T-helper 2 cell treated with Interferon-gamma antibody and Interleukin-4, amounts not matched to agents 5 μg/mL and 100 μg/mL, for 36 hours (primary cell): ENCODE data around the gene MX1.

Experiments
- DNase-seq: peaks from one replicate; pipeline ENCODE4 v3.0.0; 2021; ENCODE audit warnings: low spot score
- H3K27ac Mint-ChIP-seq: one replicate; pipeline ENCODE4 v1.8.0; 2021; ENCODE audit warnings: mild to moderate bottlenecking, mixed read lengths
- H3K27me3 Mint-ChIP-seq: one replicate; pipeline ENCODE4 v1.8.0; 2021; ENCODE audit warnings: low read depth, mixed read lengths
- H3K36me3 Mint-ChIP-seq: one replicate; pipeline ENCODE4 v1.8.0; 2021; ENCODE audit warnings: low read depth, mixed read lengths
- H3K4me1 Mint-ChIP-seq: one replicate; pipeline ENCODE4 v1.8.0; 2021; ENCODE audit warnings: low read depth, mixed read lengths
- H3K4me3 Mint-ChIP-seq: one replicate; pipeline ENCODE4 v1.8.0; 2022; ENCODE audit warnings: mild to moderate bottlenecking, moderate library complexity, mixed read lengths
- H3K9me3 Mint-ChIP-seq: one replicate; pipeline ENCODE4 v1.8.0; 2021; ENCODE audit warnings: mixed read lengths

MX1 gene

GRCh38 chr21:41431788-41432548 lies 5.9 kb downstream of the MX1 start:
- Mint-ChIP-seq H3K27me3 (no peaks in the 10 kb centered on the region), H3K9me3 (peaks cover 23% of the 10 kb centered on the region), H3K4me3 (no peak overlapping the region), H3K4me1 (peaks cover 32% of the 10 kb centered on the region), H3K36me3 (peaks cover 86% of the 10 kb centered on the region), H3K27ac (no peak overlapping the region)
- no peak for DNase-seq

DNA sequence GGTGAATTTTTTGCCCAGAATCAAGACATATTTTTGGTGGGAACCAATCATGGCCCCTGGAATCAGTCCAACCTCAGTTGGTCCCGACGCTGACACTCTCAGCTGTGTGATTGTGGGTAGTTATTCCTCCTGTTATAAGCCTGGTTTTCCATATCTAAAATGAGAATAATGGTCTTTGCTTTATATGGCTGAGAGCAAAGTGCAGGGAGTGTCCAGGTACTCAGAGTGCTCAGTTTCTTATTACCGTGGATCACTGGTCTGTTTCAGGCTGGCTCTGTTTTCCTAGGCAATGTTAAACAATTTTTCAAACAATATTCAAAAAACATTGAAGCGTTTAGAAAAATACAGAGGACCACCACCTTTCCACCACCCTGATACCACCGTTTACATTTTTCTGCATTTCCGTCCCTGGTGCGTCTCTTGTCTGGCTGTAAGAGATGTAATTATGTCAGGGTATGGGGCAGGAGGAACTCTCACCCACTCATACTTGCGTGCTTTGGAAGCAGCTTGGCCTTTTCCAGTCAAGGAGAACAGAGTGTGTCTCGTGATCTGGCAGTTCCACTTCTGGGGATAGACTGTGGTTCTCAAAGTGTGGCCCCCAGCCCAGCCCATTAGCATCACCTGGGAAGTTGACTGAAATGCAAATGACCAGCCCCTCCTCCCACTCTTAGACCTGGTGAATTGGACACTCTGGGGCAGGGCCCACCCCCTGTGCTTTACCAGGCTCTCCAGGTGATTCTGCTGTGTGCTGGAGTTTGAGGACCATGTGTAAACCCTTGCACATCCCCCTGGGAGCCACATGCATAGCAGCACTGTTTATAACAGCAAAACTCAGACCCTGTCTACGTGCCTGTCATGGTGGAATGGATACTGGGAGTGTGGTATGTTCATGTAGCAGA lies 6.8 kb downstream of the MX1 start:
- H3K4me1 Mint-ChIP-seq, result peaks cover 28% of the 10 kb centered on the region
- H3K9me3 Mint-ChIP-seq, result peaks cover 23% of the 10 kb centered on the region
- no peak overlapping the region for H3K4me3 Mint-ChIP-seq
- peaks cover 89% of the 10 kb centered on the region for H3K36me3 Mint-ChIP-seq
- DNase-seq, result no peak
- H3K27me3 Mint-ChIP-seq, result no peaks in the 10 kb centered on the region
- no peak overlapping the region for H3K27ac Mint-ChIP-seq

- Mint-ChIP-seq H3K36me3 (peaks cover 89% of the 10 kb centered on the region), H3K27ac (no peak overlapping the region)
Observed at GRCh38 chr21:41433566-41433965, 7.5 kb downstream of the MX1 start.

DNA sequence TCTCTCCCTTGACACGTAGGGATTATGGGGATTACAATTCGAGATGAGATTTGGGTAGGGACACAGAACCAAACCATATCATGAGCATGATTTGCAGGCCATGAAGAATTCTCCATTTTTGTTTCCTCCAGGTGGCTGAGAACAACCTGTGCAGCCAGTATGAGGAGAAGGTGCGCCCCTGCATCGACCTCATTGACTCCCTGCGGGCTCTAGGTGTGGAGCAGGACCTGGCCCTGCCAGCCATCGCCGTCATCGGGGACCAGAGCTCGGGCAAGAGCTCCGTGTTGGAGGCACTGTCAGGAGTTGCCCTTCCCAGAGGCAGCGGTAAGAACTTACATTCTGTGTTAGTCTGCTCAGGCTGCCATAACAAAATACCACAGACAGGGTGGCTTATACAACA lies 9.7 kb downstream of the MX1 start:
- no peak for DNase-seq
- peaks cover 89% of the 10 kb centered on the region for H3K36me3 Mint-ChIP-seq
- no peak overlapping the region for H3K27ac Mint-ChIP-seq
- H3K27me3 Mint-ChIP-seq, result no peaks in the 10 kb centered on the region
- H3K9me3 Mint-ChIP-seq, result peaks cover 23% of the 10 kb centered on the region
- no peak overlapping the region for H3K4me3 Mint-ChIP-seq
- H3K4me1 Mint-ChIP-seq, result peaks cover 10% of the 10 kb centered on the region

More at GRCh38 chr21:41433566-41433965, 7.5 kb downstream of the MX1 start:
- H3K4me1 Mint-ChIP-seq, result peaks cover 21% of the 10 kb centered on the region
- H3K9me3 Mint-ChIP-seq, result peaks cover 23% of the 10 kb centered on the region
- no peaks in the 10 kb centered on the region for H3K27me3 Mint-ChIP-seq
- no peak for DNase-seq
- H3K4me3 Mint-ChIP-seq, result no peak overlapping the region

GRCh38 chr21:41437729-41438128 lies 11.7 kb downstream of the MX1 start:
- Mint-ChIP-seq H3K4me3 (no peak overlapping the region), H3K9me3 (peaks cover 23% of the 10 kb centered on the region), H3K27ac (no peak overlapping the region), H3K27me3 (no peaks in the 10 kb centered on the region), H3K4me1 (peaks cover 10% of the 10 kb centered on the region), H3K36me3 (peaks cover 89% of the 10 kb centered on the region)
- DNase-seq, result no peak

DNA sequence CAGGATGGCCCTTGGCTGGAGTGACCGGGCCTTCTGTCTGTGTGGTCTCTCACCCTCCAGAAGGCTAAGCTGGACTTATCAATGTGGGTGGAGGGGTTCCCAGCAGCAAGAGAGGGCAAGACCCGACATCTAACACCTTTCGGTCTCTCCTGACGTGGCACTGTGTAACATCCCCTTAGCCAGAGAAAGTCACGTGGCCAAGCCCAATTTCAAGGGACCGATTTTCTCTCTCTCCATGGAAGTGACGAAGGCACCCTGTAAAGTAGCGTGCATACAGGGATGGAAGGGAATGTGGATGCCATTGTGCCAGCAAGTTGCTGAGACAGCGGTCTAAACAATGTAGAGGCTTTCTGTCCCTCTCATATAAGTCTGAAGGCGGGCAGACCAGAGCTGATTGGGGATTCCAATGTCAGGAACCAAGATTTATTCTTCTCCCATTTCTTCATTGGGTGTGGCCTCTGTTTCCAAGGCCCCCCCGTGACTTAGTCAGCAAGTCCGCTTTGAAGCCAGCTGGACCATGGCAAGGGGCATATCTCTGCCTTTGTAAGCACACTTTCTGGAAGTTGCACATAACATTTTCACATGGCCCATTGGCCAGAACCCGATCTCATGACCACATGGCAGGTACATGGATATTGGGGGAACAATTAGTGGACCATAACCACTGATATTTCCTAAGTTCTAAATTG lies 12.5 kb downstream of the MX1 start:
- Mint-ChIP-seq H3K36me3 (peaks cover 89% of the 10 kb centered on the region), H3K27me3 (no peaks in the 10 kb centered on the region), H3K4me3 (no peak overlapping the region), H3K9me3 (peaks cover 15% of the 10 kb centered on the region), H3K27ac (no peak overlapping the region), H3K4me1 (peaks cover 10% of the 10 kb centered on the region)
- no peak for DNase-seq

DNA sequence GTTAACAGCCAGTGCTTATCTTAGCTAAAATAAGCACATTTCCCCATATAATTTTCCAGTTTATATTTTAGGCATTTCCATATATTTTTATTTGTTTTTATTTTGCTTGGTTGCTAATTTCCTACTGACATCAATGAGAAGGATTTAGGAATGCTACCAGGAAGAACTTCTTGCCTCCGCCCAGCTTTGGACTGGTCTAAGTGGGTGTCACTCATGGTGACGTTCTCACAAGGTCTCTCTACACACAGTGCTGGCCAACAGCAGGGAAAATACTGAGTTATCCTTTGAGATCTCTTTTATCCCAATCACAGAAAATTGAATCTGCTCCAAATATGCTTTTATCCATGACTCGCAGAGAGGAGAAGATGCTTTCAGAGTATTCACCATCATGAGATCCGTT lies 13.2 kb downstream of the MX1 start:
- no peaks in the 10 kb centered on the region for H3K27me3 Mint-ChIP-seq
- no peak overlapping the region for H3K4me3 Mint-ChIP-seq
- peaks cover 87% of the 10 kb centered on the region for H3K36me3 Mint-ChIP-seq
- no peak for DNase-seq
- H3K4me1 Mint-ChIP-seq, result peaks cover 10% of the 10 kb centered on the region
- no peak overlapping the region for H3K27ac Mint-ChIP-seq
- peaks cover 11% of the 10 kb centered on the region for H3K9me3 Mint-ChIP-seq

- Mint-ChIP-seq H3K4me3 (no peak overlapping the region), H3K27ac (no peak overlapping the region), H3K27me3 (no peaks in the 10 kb centered on the region), H3K36me3 (peaks cover 81% of the 10 kb centered on the region), H3K9me3 (no peaks in the 10 kb centered on the region), H3K4me1 (peaks cover 5% of the 10 kb centered on the region)
- DNase-seq, result no peak
Observed at GRCh38 chr21:41441546-41441945, 15.5 kb downstream of the MX1 start.

GRCh38 chr21:41442481-41443186 lies 16.6 kb downstream of the MX1 start:
- no peak overlapping the region for H3K4me3 Mint-ChIP-seq
- DNase-seq, result no peak
- H3K27me3 Mint-ChIP-seq, result no peaks in the 10 kb centered on the region
- H3K9me3 Mint-ChIP-seq, result no peaks in the 10 kb centered on the region
- H3K4me1 Mint-ChIP-seq, result peaks cover 2% of the 10 kb centered on the region
- no peak overlapping the region for H3K27ac Mint-ChIP-seq
- H3K36me3 Mint-ChIP-seq, result peaks cover 81% of the 10 kb centered on the region

DNA sequence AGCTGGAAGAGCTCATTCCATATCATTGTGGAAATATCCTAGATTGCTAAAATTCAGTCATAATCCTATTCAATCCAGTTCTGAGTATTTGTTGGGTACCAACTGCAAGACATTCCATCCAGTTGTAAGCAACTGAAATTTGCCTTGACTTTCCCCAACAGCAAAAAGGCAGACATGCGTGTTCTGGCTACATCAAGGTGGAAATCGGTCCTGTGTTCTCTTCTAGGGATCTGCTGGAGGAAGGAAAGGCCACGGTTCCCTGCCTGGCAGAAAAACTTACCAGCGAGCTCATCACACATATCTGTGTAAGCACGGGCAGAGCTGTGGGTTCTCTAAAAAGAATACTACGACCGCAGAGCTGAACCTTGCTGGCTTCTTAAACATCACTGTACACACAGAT lies 17.5 kb downstream of the MX1 start:
- no peaks in the 10 kb centered on the region for H3K9me3 Mint-ChIP-seq

GRCh38 chr21:41444703-41445464 lies 18.8 kb downstream of the MX1 start:
- no peak overlapping the region for H3K27ac Mint-ChIP-seq
- no peaks in the 10 kb centered on the region for H3K27me3 Mint-ChIP-seq
- no peak for DNase-seq
- H3K4me1 Mint-ChIP-seq, result no peaks in the 10 kb centered on the region
- peaks cover 82% of the 10 kb centered on the region for H3K36me3 Mint-ChIP-seq
- no peak overlapping the region for H3K4me3 Mint-ChIP-seq
- no peaks in the 10 kb centered on the region for H3K9me3 Mint-ChIP-seq

More for the DNA sequence above, 17.5 kb downstream of the MX1 start:
- H3K4me3 Mint-ChIP-seq, result no peak overlapping the region
- no peak for DNase-seq
- no peaks in the 10 kb centered on the region for H3K4me1 Mint-ChIP-seq
- no peaks in the 10 kb centered on the region for H3K27me3 Mint-ChIP-seq
- peaks cover 78% of the 10 kb centered on the region for H3K36me3 Mint-ChIP-seq
- H3K27ac Mint-ChIP-seq, result no peak overlapping the region

- Mint-ChIP-seq H3K27ac (no peak overlapping the region), H3K36me3 (peaks cover 79% of the 10 kb centered on the region), H3K27me3 (no peaks in the 10 kb centered on the region), H3K9me3 (no peaks in the 10 kb centered on the region), H3K4me3 (no peak overlapping the region), H3K4me1 (no peaks in the 10 kb centered on the region)
- no peak for DNase-seq
Observed at GRCh38 chr21:41445465-41445862, 19.4 kb downstream of the MX1 start.

DNA sequence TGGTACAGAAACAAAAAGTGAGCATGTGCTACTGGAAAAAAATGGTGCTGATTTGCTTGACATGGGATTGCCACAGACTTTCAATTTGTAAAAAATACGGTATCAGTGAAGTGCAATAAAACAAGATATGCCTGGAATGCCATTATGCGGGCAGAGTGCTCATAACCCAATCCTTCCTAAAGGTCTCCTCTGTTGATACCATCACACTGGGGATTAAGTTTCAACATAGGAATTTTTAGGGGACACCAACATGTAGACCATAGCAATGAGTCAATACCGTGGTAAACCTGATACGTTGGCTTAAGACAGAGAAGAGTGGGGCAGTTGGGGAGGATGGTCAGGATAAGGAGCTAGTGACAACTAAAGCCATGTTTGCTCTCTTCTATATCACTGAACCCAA lies 20.5 kb downstream of the MX1 start:
- no peak for DNase-seq
- Mint-ChIP-seq H3K27me3 (no peaks in the 10 kb centered on the region), H3K4me3 (no peak overlapping the region), H3K36me3 (peaks cover 79% of the 10 kb centered on the region), H3K27ac (no peak overlapping the region), H3K4me1 (no peaks in the 10 kb centered on the region), H3K9me3 (no peaks in the 10 kb centered on the region)
